RWPE1 (cell line): ENCODE measurements around the gene OR56B4.
"Not testable (repeated sequence)": the region's sequence is repeated elsewhere in the genome, so short reads cannot be mapped to it uniquely, and the experiment has no call there.

ENCODE experiments used
- CTCF ChIA-PET: fragments of 350-600 bp; sonication (Branson Sonifier 250); formaldehyde crosslinking; extraction: SDS; loops from one replicate; lab custom pipeline; 2021; lab: Yijun Ruan, JAX
- POLR2A ChIA-PET: fragments of 400-600 bp; formaldehyde crosslinking; extraction: SDS; loops from one replicate; lab custom pipeline; 2020; ENCODE audit warnings: antibody characterized with exemption; ENCODE audit not compliant: low non-redundant PET; lab: Yijun Ruan, JAX
- DNase-seq: peaks from one replicate; pipeline ENCODE4 v3.0.0; 2012; ENCODE audit warnings: low spot score
- H3K27ac ChIP-seq: fragments of 450-650 bp; 2 replicates; pipeline ENCODE4 v1.5.1; 2017
- TF ChIP-seq, protein P1 (sequence below): fragments of 450-650 bp; conservative IDR thresholded peaks from 2 replicates; pipeline ENCODE4 v1.5.1; 2017; ENCODE audit warnings: low read depth, mild to moderate bottlenecking

OR56B4 gene

DNA sequence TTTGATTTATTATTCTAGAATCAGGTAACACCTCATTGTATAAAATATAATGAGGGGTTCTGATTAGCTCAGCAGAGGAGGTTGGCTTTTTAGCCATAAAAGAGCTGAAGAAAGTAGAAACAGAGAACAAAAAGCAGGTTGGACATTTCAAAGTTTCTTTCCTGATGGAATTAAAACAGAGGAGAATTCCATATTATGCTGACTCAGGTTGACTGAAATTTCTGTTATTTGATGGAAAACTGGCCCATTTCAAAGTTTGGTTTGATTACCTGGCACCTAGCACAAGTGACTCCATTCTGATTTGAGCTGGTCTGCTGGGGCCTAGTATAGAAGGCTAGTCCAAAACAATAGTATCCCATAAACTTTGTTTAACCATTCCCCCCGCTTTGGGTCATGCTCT lies 24.9 kb downstream of the OR56B4 start:
- POLR2A ChIA-PET: no interaction called here

DNA sequence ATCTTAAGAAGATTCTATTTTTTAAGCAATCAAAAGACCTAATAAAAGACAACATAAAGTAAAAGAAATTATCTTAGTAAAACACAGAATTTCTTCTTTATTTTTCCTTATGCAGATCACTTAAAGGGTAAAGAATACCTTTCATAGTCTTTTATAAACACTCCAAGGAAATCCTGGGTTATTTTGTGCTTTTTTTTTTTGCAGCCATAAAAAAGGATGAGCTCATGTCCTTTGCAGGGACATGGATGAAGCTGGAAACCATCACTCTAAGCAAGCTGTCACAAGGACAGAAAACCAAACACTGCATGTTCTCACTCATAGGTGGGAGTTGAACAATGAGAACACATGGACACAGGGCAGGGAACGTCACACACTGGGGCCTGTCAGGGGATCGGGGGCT lies 28.5 kb downstream of the OR56B4 start:
- POLR2A ChIA-PET, H3K27ac ChIP-seq, DNase-seq, CTCF ChIA-PET: not testable (repeated sequence)

More for the DNA sequence above, 24.9 kb downstream of the OR56B4 start:
- CTCF ChIA-PET: interaction anchor here (0.6 kb wide), 1 partner anchor 49 kb away, joined by 3 read pairs; no protein-coding TSS in a partner anchor
- no peak for DNase-seq
- TF ChIP-seq, protein P1, sequence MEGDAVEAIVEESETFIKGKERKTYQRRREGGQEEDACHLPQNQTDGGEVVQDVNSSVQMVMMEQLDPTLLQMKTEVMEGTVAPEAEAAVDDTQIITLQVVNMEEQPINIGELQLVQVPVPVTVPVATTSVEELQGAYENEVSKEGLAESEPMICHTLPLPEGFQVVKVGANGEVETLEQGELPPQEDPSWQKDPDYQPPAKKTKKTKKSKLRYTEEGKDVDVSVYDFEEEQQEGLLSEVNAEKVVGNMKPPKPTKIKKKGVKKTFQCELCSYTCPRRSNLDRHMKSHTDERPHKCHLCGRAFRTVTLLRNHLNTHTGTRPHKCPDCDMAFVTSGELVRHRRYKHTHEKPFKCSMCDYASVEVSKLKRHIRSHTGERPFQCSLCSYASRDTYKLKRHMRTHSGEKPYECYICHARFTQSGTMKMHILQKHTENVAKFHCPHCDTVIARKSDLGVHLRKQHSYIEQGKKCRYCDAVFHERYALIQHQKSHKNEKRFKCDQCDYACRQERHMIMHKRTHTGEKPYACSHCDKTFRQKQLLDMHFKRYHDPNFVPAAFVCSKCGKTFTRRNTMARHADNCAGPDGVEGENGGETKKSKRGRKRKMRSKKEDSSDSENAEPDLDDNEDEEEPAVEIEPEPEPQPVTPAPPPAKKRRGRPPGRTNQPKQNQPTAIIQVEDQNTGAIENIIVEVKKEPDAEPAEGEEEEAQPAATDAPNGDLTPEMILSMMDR: no peak
- no peak overlapping the region for H3K27ac ChIP-seq

DNA sequence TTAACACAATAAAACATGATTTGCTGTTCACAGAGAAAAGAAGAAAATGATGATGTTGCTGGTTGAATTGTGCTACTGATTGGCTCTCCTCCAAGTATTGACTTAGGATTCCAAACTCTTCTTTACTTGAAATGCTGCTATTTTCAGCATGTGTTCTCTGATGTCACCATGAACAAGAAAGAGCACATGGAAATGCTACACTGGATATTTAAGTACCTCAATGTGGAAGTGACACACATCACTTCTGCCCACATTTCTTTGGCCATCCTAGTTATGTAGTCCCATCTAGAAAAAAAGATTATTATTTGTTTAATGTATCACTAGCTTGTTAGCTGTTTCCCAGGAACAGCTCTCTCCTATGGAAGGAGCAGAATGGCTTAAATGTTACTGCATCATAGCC lies 35.5 kb downstream of the OR56B4 start:
- ChIA-PET POLR2A (no interaction called here), CTCF (interaction anchor here (0.6 to 0.7 kb wide), 2 partner anchors 13 to 969 kb away, joined by 3 to 4 read pairs; no protein-coding TSS in a partner anchor)
- TF ChIP-seq, protein P1: no peak
- DNase-seq: no peak
- no peak overlapping the region for H3K27ac ChIP-seq

DNA sequence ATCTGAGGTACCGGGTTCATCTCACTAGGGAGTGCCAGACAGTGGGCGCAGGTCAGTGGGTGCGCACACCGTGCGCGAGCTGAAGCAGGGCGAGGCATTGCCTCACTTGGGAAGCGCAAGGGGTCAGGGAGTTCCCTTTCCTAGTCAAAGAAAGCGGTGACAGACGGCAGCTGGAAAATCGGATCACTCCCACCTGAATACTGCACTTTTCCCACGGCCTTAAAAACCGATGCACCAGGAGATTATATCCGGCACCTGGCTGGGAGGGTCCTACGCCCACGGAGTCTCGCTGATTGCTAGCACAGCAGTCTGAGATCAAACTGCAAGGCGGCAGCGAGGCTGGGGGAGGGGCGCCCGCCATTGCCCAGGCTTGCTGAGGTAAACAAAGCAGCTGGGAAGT lies 36.3 kb downstream of the OR56B4 start:
- H3K27ac ChIP-seq, DNase-seq, POLR2A ChIA-PET, CTCF ChIA-PET: not testable (repeated sequence)

DNA sequence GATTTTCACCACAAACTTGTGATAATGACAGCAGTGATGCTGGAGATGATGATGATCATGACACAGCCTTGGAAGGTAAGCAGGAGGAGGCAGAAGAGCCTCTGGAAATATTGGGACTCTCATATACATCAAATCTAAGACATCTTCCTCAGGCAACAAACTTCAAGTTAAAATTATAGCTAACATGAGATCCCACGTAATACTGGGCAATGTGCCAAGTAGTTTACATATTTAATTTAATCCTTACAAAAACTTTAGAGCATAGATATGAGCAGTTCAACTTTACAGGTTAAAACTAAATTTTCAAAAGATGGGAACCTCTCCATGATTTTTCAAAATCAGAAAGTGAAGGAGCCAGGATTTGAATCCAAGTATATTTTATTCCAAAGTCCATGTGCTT lies 43.6 kb downstream of the OR56B4 start:
- CTCF ChIA-PET: no interaction called here
- TF ChIP-seq, protein P1: no peak
- POLR2A ChIA-PET: no interaction called here
- H3K27ac ChIP-seq: no peak overlapping the region
- no peak for DNase-seq

DNA sequence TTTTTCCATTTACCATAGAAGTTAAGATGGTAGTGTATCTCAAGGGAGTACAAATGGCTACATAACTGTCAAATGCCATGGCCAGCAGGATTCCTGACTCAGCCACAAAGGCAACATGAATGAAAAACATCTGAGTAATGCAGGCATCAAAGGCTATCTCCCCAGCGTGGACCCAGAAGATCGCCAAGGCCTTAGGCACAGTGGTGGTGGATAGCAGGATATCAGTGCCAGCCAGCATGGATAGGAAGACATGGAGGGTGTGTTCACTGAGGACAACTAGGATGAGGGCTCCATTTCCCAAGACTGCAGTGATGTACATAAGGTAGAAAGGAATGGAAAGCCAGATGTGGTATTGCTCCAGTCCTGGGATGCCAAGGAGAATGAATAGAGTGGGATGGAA lies 44.6 kb downstream of the OR56B4 start:
- ChIA-PET CTCF (no interaction called here), POLR2A (no interaction called here)
- DNase-seq: no peak
- TF ChIP-seq, protein P1: no peak
- no peak overlapping the region for H3K27ac ChIP-seq

DNA sequence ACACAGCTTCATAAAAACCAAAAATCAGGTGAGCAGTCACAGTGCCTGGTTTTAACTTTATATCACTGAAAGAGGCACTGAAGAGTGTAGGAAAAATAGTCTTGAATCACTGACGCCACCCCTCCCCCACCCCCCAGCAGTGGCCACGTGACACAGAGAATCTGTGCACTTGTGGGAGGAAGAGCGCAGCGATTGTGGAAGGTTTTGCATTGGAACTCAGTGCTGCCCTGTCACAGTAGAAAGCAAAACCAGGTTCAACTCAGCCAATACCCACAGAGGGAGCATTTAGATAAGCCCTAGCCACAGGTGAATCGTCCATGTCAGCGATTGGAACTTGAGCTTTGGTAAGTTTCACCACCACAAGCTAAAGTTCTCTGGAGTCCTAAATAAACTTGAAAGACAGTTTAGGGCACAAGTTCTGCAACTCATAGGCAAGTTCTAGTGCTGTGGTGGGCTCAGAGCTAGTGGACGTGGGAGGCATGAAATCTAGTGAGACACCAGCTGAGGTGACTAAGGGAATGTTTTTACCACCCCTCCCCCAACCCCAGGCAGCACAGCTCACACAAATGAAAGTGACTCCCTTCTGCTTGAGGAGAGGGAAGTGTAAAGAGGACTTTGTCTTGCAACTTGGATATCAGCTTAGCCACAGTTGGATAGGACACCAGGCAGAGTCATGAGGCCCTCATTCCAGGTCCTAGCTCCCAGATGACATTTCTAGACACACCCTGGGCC lies 49.3 kb downstream of the OR56B4 start:
- DNase-seq: no peak
- TF ChIP-seq, protein P1: no peak
- H3K27ac ChIP-seq: no peak overlapping the region
- ChIA-PET POLR2A (no interaction called here), CTCF (interaction anchor here (0.6 kb wide), 1 partner anchor 215 kb away, joined by 3 read pairs; no protein-coding TSS in a partner anchor)
